Body of pancreas (tissue), 4 donors: ENCODE measurements around the gene CNGA4.

Experiments
- POLR2A ChIP-seq, 3 donors: fragments of 450-650 bp; IDR thresholded peaks; one replicate each; pipeline ENCODE4 v1.6.1; 2016; ENCODE audit warnings: antibody characterized with exemption in 3 of 3, mild to moderate bottlenecking in 2 of 3
- TF ChIP-seq, protein P1 (sequence below), 7 experiments: fragments of 450-650 bp in 4 of 7; fragments of 200-600 bp in 3 of 7; sonication (generic) in 3 of 7; IDR thresholded peaks; one replicate each; pipeline ENCODE4 v1.5.1; 2016 to 2019; ENCODE audit warnings: antibody characterized with exemption in 7 of 7

DNA sequence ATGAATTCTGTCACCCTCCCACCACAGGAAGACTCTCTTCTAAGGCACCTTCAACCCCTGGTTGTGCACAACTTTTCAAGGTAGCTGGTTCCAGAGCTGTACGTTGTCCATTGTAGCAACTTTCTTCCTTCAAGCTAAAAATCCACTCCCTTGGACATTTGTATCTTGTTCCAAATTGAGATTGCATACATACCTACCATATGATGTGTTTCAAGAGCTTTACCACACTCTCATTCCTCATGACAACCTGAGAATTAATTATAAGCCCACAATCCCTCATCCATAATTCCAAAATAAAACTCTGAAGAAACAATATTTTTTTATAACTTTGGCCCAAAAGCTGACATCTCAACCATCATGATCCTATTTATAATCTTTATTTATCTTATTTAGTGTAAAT lies 36.8 kb upstream of the CNGA4 start:
- TF ChIP-seq, protein P1, sequence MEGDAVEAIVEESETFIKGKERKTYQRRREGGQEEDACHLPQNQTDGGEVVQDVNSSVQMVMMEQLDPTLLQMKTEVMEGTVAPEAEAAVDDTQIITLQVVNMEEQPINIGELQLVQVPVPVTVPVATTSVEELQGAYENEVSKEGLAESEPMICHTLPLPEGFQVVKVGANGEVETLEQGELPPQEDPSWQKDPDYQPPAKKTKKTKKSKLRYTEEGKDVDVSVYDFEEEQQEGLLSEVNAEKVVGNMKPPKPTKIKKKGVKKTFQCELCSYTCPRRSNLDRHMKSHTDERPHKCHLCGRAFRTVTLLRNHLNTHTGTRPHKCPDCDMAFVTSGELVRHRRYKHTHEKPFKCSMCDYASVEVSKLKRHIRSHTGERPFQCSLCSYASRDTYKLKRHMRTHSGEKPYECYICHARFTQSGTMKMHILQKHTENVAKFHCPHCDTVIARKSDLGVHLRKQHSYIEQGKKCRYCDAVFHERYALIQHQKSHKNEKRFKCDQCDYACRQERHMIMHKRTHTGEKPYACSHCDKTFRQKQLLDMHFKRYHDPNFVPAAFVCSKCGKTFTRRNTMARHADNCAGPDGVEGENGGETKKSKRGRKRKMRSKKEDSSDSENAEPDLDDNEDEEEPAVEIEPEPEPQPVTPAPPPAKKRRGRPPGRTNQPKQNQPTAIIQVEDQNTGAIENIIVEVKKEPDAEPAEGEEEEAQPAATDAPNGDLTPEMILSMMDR (IDR thresholded peaks at IDR 0.05), result no peak
- TF ChIP-seq POLR2A (IDR thresholded peaks at IDR 0.05), result no peak
